Urinary bladder (tissue), 4 donors: ENCODE results near the gene LRRC71. TPM values are rescaled to one million over a fixed set of nuclear protein-coding genes. Genes with fewer than 3 reads are reported as not detected.

ENCODE experiments used
- DNase-seq: peaks from one replicate; pipeline ENCODE4 v3.0.0-alpha.2; 2015; ENCODE audit errors: extremely low spot score
- H3K27ac ChIP-seq: one replicate; pipeline ENCODE4 v1.5.1; 2013; ENCODE audit warnings: low read depth, mild to moderate bottlenecking, moderate library complexity
- H3K36me3 ChIP-seq: one replicate; pipeline ENCODE4 v1.6.1; 2013; ENCODE audit warnings: mild to moderate bottlenecking, moderate library complexity; ENCODE audit not compliant: insufficient read depth
- H3K4me1 ChIP-seq: one replicate; pipeline ENCODE4 v1.6.1; 2013; ENCODE audit warnings: mild to moderate bottlenecking, moderate library complexity; ENCODE audit not compliant: insufficient read depth
- H3K4me3 ChIP-seq: one replicate; pipeline ENCODE4 v1.5.1; 2013; ENCODE audit warnings: low read depth, low read length
- WGBS: extraction: QIAGEN DNeasy Blood & Tissue Kit; methylation state at CpG from one replicate; pipeline ENCODE4 v1.1.7; 2013; 5-methylcytosine and 5-hydroxymethylcytosine counted together
- polyA plus RNA-seq: library from polyadenylated mRNA; stranded (reverse); fragments of 200-250 nt; gene quantifications from one replicate; pipeline ENCODE4 v1.2.3, GENCODE V29; 2013
- total RNA-seq: library from RNA; depleted of rRNA; stranded (reverse); fragments of >200 nt; gene quantifications from one replicate; pipeline ENCODE4 v1.2.3, GENCODE V29; 2014
- donor health status: healthy with polysubstance abuse.
- donor health status: healthy.

Gene LRRC71
- total and polyA plus RNA-seq, 2 donors, result 0.16 TPM; not detected in 1

- H3K36me3 ChIP-seq, result peaks cover 7% of the 10 kb centered on the region
- DNase-seq, result no peak
- H3K27ac ChIP-seq, result no peak overlapping the region
- no peaks in the 10 kb centered on the region for H3K4me1 ChIP-seq
- WGBS, result 84% methylated on average over 11 of the region's 11 CpGs
- no peak overlapping the region for H3K4me3 ChIP-seq
These were observed 25.6 kb downstream of the LRRC71 start for GRCh38 chr1:156945881-156946661.

GRCh38 chr1:156947127-156947526 lies 26.7 kb downstream of the LRRC71 start:
- Histone ChIP-seq H3K27ac (no peak overlapping the region), H3K36me3 (peaks cover 7% of the 10 kb centered on the region), H3K4me3 (no peak overlapping the region), H3K4me1 (no peaks in the 10 kb centered on the region)
- 95% methylated on average over 9 of the region's 9 CpGs for WGBS
- DNase-seq, result no peak

GRCh38 chr1:156947818-156948525 lies 27.5 kb downstream of the LRRC71 start:
- 96% methylated on average over 17 of the region's 17 CpGs for WGBS
- H3K4me3 ChIP-seq, result no peak overlapping the region
- H3K36me3 ChIP-seq, result peaks cover 7% of the 10 kb centered on the region
- no peaks in the 10 kb centered on the region for H3K4me1 ChIP-seq
- no peak overlapping the region for H3K27ac ChIP-seq
- DNase-seq, result no peak

GRCh38 chr1:156948708-156949107 lies 28.3 kb downstream of the LRRC71 start:
- no peak overlapping the region for H3K4me3 ChIP-seq
- no peak for DNase-seq
- no peaks in the 10 kb centered on the region for H3K4me1 ChIP-seq
- H3K36me3 ChIP-seq, result peaks cover 4% of the 10 kb centered on the region
- 66% methylated on average over 4 of the region's 4 CpGs for WGBS
- no peak overlapping the region for H3K27ac ChIP-seq

GRCh38 chr1:156949127-156949526 lies 28.7 kb downstream of the LRRC71 start:
- H3K36me3 ChIP-seq, result peaks cover 4% of the 10 kb centered on the region
- H3K4me3 ChIP-seq, result no peak overlapping the region
- 84% methylated on average over 5 of the region's 5 CpGs for WGBS
- DNase-seq, result no peak
- no peak overlapping the region for H3K27ac ChIP-seq
- no peaks in the 10 kb centered on the region for H3K4me1 ChIP-seq

- WGBS, result 95% methylated on average over 5 of the region's 5 CpGs
- Histone ChIP-seq H3K36me3 (peaks cover 6% of the 10 kb centered on the region), H3K27ac (no peak overlapping the region), H3K4me1 (no peaks in the 10 kb centered on the region), H3K4me3 (no peak overlapping the region)
- DNase-seq, result no peak
These were observed 30.9 kb downstream of the LRRC71 start for GRCh38 chr1:156951371-156951770.

GRCh38 chr1:156953571-156953970 lies 33.1 kb downstream of the LRRC71 start:
- 81% methylated on average over 2 of the region's 2 CpGs for WGBS

GRCh38 chr1:156956333-156956732 lies 35.9 kb downstream of the LRRC71 start:
- no peak for DNase-seq
- Histone ChIP-seq H3K4me1 (no peaks in the 10 kb centered on the region), H3K36me3 (peaks cover 3% of the 10 kb centered on the region), H3K4me3 (no peak overlapping the region), H3K27ac (no peak overlapping the region)
- 93% methylated on average over 10 of the region's 10 CpGs for WGBS

More at GRCh38 chr1:156953571-156953970, 33.1 kb downstream of the LRRC71 start:
- DNase-seq, result no peak
- Histone ChIP-seq H3K36me3 (peaks cover 3% of the 10 kb centered on the region), H3K4me1 (no peaks in the 10 kb centered on the region), H3K27ac (no peak overlapping the region), H3K4me3 (no peak overlapping the region)

- Histone ChIP-seq H3K27ac (no peak overlapping the region), H3K36me3 (peaks cover 3% of the 10 kb centered on the region), H3K4me1 (no peaks in the 10 kb centered on the region), H3K4me3 (no peak overlapping the region)
- 85% methylated on average over 3 of the region's 3 CpGs for WGBS
- DNase-seq, result no peak
These were observed 37.2 kb downstream of the LRRC71 start for GRCh38 chr1:156957634-156958033.

GRCh38 chr1:156958247-156958714 lies 37.8 kb downstream of the LRRC71 start:
- Histone ChIP-seq H3K4me3 (no peak overlapping the region), H3K36me3 (peaks cover 3% of the 10 kb centered on the region), H3K4me1 (no peaks in the 10 kb centered on the region), H3K27ac (no peak overlapping the region)
- WGBS, result 64% methylated on average over 2 of the region's 2 CpGs
- DNase-seq, result no peak

- no peak overlapping the region for H3K4me3 ChIP-seq
- no peak for DNase-seq
- no peak overlapping the region for H3K27ac ChIP-seq
- peaks cover 3% of the 10 kb centered on the region for H3K36me3 ChIP-seq
- WGBS, result 50% methylated on average over 2 of the region's 2 CpGs
- no peaks in the 10 kb centered on the region for H3K4me1 ChIP-seq
These were observed 39.0 kb downstream of the LRRC71 start for GRCh38 chr1:156959414-156959813.

- peaks cover 3% of the 10 kb centered on the region for H3K36me3 ChIP-seq
- no peak overlapping the region for H3K4me3 ChIP-seq
- H3K27ac ChIP-seq, result no peak overlapping the region
- WGBS, result 93% methylated on average over 6 of the region's 6 CpGs
- no peaks in the 10 kb centered on the region for H3K4me1 ChIP-seq
- no peak for DNase-seq
These were observed 39.5 kb downstream of the LRRC71 start for GRCh38 chr1:156959925-156960324.

GRCh38 chr1:156961709-156962108 lies 41.3 kb downstream of the LRRC71 start:
- Histone ChIP-seq H3K27ac (no peak overlapping the region), H3K4me3 (no peak overlapping the region), H3K36me3 (peaks cover 2% of the 10 kb centered on the region), H3K4me1 (no peaks in the 10 kb centered on the region)
- DNase-seq, result no peak
- WGBS, result 72% methylated on average over 4 of the region's 4 CpGs

- peaks cover 3% of the 10 kb centered on the region for H3K36me3 ChIP-seq
- WGBS, result 39% methylated on average over 3 of the region's 3 CpGs
These were observed 43.2 kb downstream of the LRRC71 start for GRCh38 chr1:156963621-156964020.

More at GRCh38 chr1:156963621-156964020, 43.2 kb downstream of the LRRC71 start:
- no peak overlapping the region for H3K27ac ChIP-seq
- H3K4me1 ChIP-seq, result no peaks in the 10 kb centered on the region
- no peak for DNase-seq
- H3K4me3 ChIP-seq, result no peak overlapping the region
